Measurements from ENCODE around the gene PIP5K1B. TPM values are rescaled to one million over a fixed set of nuclear protein-coding genes. Genes with fewer than 3 reads are reported as not detected.

The PIP5K1B gene
- total RNA-seq, 1 experiment from 2014 or later = 2.5 TPM

DNA sequence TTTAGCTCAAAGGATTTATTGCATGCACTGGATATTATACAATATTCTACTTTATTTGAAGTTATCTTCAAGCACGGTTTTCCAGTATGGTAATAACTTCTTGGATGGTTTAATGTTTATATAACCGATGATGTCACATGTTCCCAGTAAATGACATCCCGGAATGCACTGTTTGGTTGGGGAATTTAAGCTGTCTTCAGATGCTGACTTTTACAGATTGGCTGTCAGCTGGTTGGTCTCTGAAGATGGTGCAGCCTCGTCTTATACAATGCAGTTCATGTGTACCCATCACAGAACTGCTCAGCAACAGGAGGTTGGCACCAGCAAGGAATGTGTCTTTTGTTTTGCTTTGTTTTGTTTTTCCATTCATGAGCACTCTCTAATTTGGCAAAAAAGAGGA lies 165.0 kb downstream of the PIP5K1B start:
- Histone ChIP-seq H2BK20ac (ENCODE audit: low read depth, low read length, poor library complexity, severe bottlenecking) (no peak overlapping the region), H3K9me3 (ENCODE audit: control insufficient read depth, low read depth, low read length) (no peaks in the 10 kb centered on the region), H3K56ac (ENCODE audit: insufficient read length, low read depth, low read length) (no peak overlapping the region), H3K79me1 (ENCODE audit: insufficient read depth, low read depth, low read length, poor library complexity, severe bottlenecking) (no peaks in the 10 kb centered on the region), H2BK5ac (ENCODE audit: insufficient read length, low read length) (no peak overlapping the region), H3K4me1 (ENCODE audit: insufficient read depth, low read length) (peaks cover 29% of the 10 kb centered on the region; the same call in 1 of the 2 replicates), H2BK120ac (ENCODE audit: low read depth, low read length, poor library complexity, severe bottlenecking) (no peak overlapping the region), H2AK5ac (ENCODE audit: insufficient read length, low read length) (peak overlapping the region; percentile 78), H3T11ph (ENCODE audit: low read length) (no peak overlapping the region), H3K79me2 (ENCODE audit: insufficient read depth, low read length) (no peaks in the 10 kb centered on the region), H3K4ac (ENCODE audit: low read depth, low read length) (no peak overlapping the region), H3K23ac (ENCODE audit: insufficient read length, low read depth, low read length) (no peak overlapping the region), H3K14ac (ENCODE audit: insufficient read depth, low read length) (no peak overlapping the region), H3K27me3 (ENCODE audit: insufficient read depth, low read length) (no peaks in the 10 kb centered on the region), H3K9ac (ENCODE audit: extremely low read depth, insufficient read length, low read length) (no peak overlapping the region), H3K23me2 (ENCODE audit: insufficient read length, low read depth, low read length, poor library complexity, severe bottlenecking) (no peaks in the 10 kb centered on the region), H4K5ac (ENCODE audit: insufficient read length, low read depth, low read length) (no peak overlapping the region), H3K18ac (ENCODE audit: insufficient read length, low read depth, low read length) (no peak overlapping the region), H2AFZ (ENCODE audit: low read length) (no peak overlapping the region), H2BK12ac (ENCODE audit: insufficient read length, low read depth, low read length) (peak overlapping the region; percentile 78), H4K91ac (ENCODE audit: insufficient read length, low read depth, low read length) (no peak overlapping the region), H3K4me2 (ENCODE audit: insufficient read depth, insufficient read length, low read length) (no peak overlapping the region), H2BK15ac (ENCODE audit: low read depth, low read length) (no peak overlapping the region), H4K8ac (replicated peaks; ENCODE audit: insufficient read length, low read depth, low read length) (no peak overlapping the region), H4K20me1 (ENCODE audit: control insufficient read depth, insufficient read depth, insufficient read length) (no peaks in the 10 kb centered on the region), H3K27ac (ENCODE audit: insufficient read length, low read depth, low read length) (no peak overlapping the region)
- Mint-ChIP-seq H3K27me3 (ENCODE audit: low read depth) (no peaks in the 10 kb centered on the region), H3K4me1 (peaks cover 70 to 71% of the 10 kb centered on the region in 2 experiments), H3K36me3 (ENCODE audit: insufficient read depth in 1 of 3, low read depth in 3 of 3) (peaks cover 0 to 3% (median 0%) of the 10 kb centered on the region in 3 experiments; a peak in 1 of 7 replicates), H3K4me3 (no peak overlapping the region), H3K9me3 (no peaks in the 10 kb centered on the region), H3K27ac (peak overlapping the region in 1 of 3 experiments; percentile 100; a peak in 2 of 7 replicates)
- DNase-seq = no peak
- WGBS (ENCODE audit: extremely low coverage, insufficient read length, low lambda C conversion rate) = no CpG with 5 or more reads among the region's 4 CpGs
- TF ChIP-seq, protein P1, sequence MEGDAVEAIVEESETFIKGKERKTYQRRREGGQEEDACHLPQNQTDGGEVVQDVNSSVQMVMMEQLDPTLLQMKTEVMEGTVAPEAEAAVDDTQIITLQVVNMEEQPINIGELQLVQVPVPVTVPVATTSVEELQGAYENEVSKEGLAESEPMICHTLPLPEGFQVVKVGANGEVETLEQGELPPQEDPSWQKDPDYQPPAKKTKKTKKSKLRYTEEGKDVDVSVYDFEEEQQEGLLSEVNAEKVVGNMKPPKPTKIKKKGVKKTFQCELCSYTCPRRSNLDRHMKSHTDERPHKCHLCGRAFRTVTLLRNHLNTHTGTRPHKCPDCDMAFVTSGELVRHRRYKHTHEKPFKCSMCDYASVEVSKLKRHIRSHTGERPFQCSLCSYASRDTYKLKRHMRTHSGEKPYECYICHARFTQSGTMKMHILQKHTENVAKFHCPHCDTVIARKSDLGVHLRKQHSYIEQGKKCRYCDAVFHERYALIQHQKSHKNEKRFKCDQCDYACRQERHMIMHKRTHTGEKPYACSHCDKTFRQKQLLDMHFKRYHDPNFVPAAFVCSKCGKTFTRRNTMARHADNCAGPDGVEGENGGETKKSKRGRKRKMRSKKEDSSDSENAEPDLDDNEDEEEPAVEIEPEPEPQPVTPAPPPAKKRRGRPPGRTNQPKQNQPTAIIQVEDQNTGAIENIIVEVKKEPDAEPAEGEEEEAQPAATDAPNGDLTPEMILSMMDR (conservative IDR thresholded peaks at IDR 0.05) = no peak
